ENCODE measurements around the gene MARCHF11. TPM values are rescaled to one million over a fixed set of nuclear protein-coding genes. Genes with fewer than 3 reads are reported as not detected.

The MARCHF11 gene
- total RNA-seq, 2 experiments from 2014 or later: not detected

DNA sequence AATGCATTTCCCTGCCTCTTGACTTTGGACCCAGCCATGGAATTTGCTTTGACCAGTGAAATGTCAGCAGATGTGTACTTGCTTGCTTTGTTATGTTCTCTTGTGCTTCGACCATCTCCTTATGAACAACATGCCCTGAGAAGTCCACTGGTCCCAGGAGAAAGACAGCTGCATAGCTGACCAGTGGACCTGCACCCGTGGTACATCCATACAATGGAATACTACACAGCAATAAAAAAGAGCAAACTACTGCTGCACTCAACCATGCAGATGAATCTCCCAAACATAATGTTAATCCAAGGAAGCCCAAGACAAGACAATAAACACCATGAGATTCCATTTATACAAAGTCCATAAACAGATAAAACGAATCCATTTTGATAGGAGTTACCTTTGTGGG is 30.0 kb downstream of the MARCHF11 start:
- CTCF ChIA-PET: interaction anchor here (1.5 kb wide), 1 partner anchor 11 kb away, joined by 11 read pairs; no protein-coding TSS in a partner anchor
- H3K36me3 Mint-ChIP-seq (ENCODE audit: low read depth): no peaks in the 10 kb centered on the region
- ATAC-seq (no peak), DNase-seq (no peak)
- H3K9me3 Mint-ChIP-seq (ENCODE audit: insufficient read depth): no peaks in the 10 kb centered on the region
- H3K4me1 Mint-ChIP-seq (ENCODE audit: low read depth): no peaks in the 10 kb centered on the region
- POLR2A ChIA-PET: no interaction called here
- H3K4me3 Mint-ChIP-seq: no peak overlapping the region
- H3K27me3 Mint-ChIP-seq (ENCODE audit: low read depth): no peaks in the 10 kb centered on the region
- no peak overlapping the region for H3K27ac Mint-ChIP-seq

DNA sequence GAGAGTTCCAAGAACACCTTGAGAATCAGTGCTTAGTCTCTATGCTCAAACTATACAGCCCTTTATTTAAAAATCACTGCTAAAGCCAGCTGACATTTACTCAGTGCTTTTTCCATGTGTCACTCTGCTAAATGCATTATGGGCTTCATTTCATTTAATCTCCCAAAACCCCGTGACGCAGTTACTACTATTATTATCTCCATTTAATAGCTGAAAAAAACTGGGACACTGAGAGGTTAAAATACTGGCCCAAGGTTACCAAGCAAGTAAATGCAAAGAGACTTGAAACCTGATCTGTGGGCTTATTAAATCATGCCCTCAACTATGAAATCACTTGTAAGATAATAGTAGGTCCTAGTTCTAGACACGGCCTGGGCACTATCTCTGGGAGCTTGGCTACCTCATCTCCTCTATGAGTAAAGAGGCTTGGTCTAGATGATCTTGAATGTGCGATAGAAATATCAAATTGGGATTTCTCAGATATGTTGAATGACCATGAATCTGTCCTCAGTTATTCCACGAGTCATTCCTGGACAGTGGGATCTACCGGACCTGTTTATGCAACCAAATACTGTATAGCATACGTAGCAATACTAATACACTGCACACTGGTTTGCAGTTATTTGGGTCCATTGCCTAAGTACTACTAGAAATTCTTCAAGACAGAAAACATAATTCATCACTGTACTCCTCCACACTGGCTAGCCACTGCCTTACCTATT is 32.3 kb downstream of the MARCHF11 start:
- DNase-seq: no peak
- CTCF ChIA-PET: interaction anchor here (1.9 kb wide), 1 partner anchor 13 kb away, joined by 6 read pairs; no protein-coding TSS in a partner anchor

DNA sequence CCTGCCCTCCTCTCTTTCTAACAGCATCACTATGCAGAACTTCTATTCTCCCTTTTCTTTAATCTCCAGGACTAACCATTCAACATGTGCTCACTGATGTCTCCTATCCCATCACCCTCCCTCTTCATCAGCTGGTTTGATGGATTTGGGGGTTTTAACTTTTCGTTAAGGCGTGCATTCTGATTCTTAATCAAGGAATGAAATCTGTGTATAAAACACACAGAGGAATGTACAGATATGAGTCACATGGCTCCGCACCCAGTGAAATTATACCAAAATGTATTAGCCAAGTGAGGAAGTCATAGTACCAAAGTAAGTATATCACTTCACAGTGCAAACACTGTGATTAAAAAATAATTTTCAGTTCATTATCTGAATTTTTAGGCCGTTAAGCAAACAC is 35.2 kb downstream of the MARCHF11 start:
- POLR2A ChIA-PET: no interaction called here
- H3K27ac Mint-ChIP-seq: no peak overlapping the region
- H3K4me1 Mint-ChIP-seq (ENCODE audit: low read depth): no peaks in the 10 kb centered on the region
- DNase-seq (no peak), ATAC-seq (no peak)
- H3K27me3 Mint-ChIP-seq (ENCODE audit: low read depth): no peaks in the 10 kb centered on the region
- H3K36me3 Mint-ChIP-seq (ENCODE audit: low read depth): no peaks in the 10 kb centered on the region
- no peak overlapping the region for H3K4me3 Mint-ChIP-seq
- H3K9me3 Mint-ChIP-seq (ENCODE audit: insufficient read depth): no peaks in the 10 kb centered on the region
- CTCF ChIA-PET: no interaction called here

More for the DNA sequence above, 32.3 kb downstream of the MARCHF11 start:
- no peak for ATAC-seq
- Mint-ChIP-seq H3K27ac (no peak overlapping the region), H3K36me3 (ENCODE audit: low read depth) (no peaks in the 10 kb centered on the region), H3K9me3 (ENCODE audit: insufficient read depth) (no peaks in the 10 kb centered on the region), H3K4me1 (ENCODE audit: low read depth) (no peaks in the 10 kb centered on the region), H3K27me3 (ENCODE audit: low read depth) (no peaks in the 10 kb centered on the region), H3K4me3 (no peak overlapping the region)
- POLR2A ChIA-PET: no interaction called here

DNA sequence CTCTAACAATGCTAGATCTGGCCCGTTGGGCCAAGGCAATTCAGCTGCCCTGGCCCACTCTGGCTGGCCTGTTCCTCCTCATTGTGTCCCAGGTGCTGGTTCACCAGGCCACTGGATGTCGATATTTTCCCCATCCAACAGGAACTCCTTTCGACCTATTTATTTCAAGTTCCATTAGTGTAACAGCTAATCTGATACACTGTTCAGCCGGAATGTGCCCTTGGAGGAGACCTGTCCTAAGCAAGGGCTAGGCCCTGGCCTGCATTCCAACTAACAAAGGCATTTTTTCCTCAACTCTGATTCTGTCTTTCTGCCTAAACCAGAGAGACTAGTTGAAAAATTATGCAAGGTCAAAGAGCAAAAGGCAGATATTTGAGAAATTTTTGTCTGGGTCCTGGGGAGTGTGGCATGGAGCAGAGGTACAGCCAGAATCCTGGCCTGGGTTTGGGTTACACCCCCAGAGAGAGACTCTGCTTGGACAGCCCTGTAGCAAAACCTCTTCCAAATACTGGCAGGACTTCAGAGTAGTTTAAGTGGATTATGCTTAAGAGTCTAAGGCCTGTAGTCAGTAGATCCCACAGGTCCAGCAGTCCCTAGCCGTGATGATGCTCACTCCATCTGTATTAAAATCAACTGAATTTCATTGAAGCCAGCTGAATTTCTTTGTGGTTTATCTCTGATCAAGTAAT is 36.1 kb downstream of the MARCHF11 start:
- ChIA-PET POLR2A (no interaction called here), CTCF (interaction anchor here (0.8 kb wide), 1 partner anchor 1192 kb away, joined by 3 read pairs; no protein-coding TSS in a partner anchor)
- Mint-ChIP-seq H3K27ac (no peak overlapping the region), H3K27me3 (ENCODE audit: low read depth) (no peaks in the 10 kb centered on the region), H3K4me1 (ENCODE audit: low read depth) (no peaks in the 10 kb centered on the region), H3K9me3 (ENCODE audit: insufficient read depth) (no peaks in the 10 kb centered on the region), H3K36me3 (ENCODE audit: low read depth) (no peaks in the 10 kb centered on the region), H3K4me3 (no peak overlapping the region)
- ATAC-seq: no peak
- DNase-seq: no peak

DNA sequence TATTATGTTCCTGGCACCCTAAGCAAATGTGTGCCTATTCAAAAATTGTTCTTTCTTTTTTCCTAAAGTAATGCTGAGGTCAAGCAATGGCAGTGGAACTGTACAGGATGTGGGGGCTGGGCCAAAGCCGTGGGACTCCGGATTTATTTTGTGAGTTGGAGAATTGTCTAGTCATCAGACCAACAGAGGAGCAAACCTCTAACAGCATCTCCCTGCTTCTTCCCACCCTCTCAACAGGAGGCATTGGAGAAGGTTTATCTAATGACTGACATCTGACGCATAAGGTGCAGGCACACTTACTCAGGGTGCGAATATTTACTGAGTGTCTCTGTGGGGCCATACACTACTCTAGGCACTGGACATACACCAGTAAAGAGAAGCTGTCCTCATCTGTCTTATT is 38.6 kb downstream of the MARCHF11 start:
- CTCF ChIA-PET: no interaction called here
- no peak for DNase-seq
- POLR2A ChIA-PET: no interaction called here
- no peak for ATAC-seq
- H3K4me1 Mint-ChIP-seq (ENCODE audit: low read depth): no peaks in the 10 kb centered on the region
- H3K4me3 Mint-ChIP-seq: no peak overlapping the region
- H3K36me3 Mint-ChIP-seq (ENCODE audit: low read depth): no peaks in the 10 kb centered on the region
- H3K27me3 Mint-ChIP-seq (ENCODE audit: low read depth): no peaks in the 10 kb centered on the region
- no peak overlapping the region for H3K27ac Mint-ChIP-seq
- no peaks in the 10 kb centered on the region for H3K9me3 Mint-ChIP-seq (ENCODE audit: insufficient read depth)

DNA sequence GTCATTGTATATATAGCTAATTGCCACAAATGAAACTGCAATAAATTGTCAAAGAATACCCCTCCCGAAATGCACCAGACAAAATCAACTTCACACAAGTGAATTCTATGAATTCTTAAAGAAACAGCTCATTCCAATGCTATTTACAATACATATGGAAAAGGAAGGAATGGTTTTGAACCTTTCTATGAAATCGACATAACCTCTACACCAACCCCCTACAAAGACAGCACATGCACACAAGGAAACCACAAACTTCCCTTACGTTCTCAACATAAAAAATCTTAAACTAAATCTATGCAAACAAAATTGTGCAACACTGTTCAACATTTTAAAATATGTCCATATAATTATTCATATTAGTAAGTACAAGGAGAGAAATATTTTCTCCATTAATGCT is 39.2 kb downstream of the MARCHF11 start:
- Mint-ChIP-seq H3K27ac (no peak overlapping the region), H3K27me3 (ENCODE audit: low read depth) (no peaks in the 10 kb centered on the region), H3K36me3 (ENCODE audit: low read depth) (no peaks in the 10 kb centered on the region), H3K4me3 (no peak overlapping the region), H3K4me1 (ENCODE audit: low read depth) (no peaks in the 10 kb centered on the region), H3K9me3 (ENCODE audit: insufficient read depth) (no peaks in the 10 kb centered on the region)
- no peak for DNase-seq
- ChIA-PET CTCF (no interaction called here), POLR2A (no interaction called here)
- no peak for ATAC-seq

DNA sequence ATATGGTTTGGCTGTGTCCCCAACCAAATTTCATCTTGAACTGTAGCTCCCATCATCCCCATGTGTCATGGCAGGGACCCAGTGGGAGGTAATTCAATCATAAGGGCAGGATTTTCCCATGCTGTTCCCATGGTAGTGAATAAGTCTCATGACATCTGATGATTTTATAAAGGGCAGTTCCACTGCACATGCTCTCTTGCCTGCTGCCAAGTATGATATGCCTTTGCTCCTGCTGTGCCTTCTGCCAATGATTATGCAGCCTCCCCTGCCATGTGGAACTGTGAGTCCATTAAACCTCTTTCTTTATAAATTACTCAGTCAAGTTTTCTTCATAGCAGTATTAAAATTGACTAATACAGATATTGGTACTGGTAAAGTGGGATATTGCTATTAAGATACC is 42.4 kb downstream of the MARCHF11 start:
- Mint-ChIP-seq H3K27me3 (ENCODE audit: low read depth) (no peaks in the 10 kb centered on the region), H3K4me1 (ENCODE audit: low read depth) (no peaks in the 10 kb centered on the region), H3K36me3 (ENCODE audit: low read depth) (no peaks in the 10 kb centered on the region), H3K4me3 (no peak overlapping the region), H3K9me3 (ENCODE audit: insufficient read depth) (no peaks in the 10 kb centered on the region), H3K27ac (no peak overlapping the region)
- DNase-seq (no peak), ATAC-seq (no peak)
- ChIA-PET CTCF (no interaction called here), POLR2A (no interaction called here)

DNA sequence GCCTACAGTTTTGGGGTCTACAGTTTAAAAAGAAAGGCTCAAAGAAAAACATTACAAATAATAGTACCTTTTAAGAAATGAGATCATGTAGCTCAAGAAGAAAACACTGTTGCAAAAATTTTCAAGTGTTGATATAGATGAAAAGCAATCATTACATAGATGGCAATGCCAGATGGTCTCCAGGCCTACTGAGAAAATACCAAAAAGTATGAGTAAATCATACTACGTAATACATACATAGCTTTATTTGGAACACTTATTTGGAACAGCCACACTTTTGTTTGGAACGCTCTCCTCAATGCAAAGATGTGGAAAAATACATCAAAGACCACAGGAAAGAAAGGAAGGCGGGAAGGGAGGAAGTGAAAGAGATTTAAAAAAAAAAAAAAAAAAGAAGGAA is 44.1 kb downstream of the MARCHF11 start:
- ATAC-seq: no peak
- POLR2A ChIA-PET: no interaction called here

DNA sequence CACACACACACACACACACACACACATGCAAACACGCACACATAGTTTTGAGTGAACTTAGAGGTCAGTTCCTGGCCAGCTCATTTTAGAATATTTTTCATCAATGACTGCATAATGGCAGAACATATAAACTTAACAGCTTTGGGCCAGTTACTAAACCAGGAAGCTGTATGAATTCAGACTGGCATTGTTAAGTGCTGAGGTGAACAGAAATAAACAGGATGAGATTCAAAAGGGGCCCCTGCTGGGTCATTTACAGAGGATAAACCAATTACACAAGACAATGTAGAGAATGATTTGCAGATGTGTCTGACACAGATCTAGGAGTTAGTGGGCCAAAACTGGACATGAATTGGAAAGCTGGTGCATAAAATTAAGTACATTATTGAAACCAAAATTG is 44.6 kb downstream of the MARCHF11 start:
- DNase-seq (no peak), ATAC-seq (no peak)
- ChIA-PET POLR2A (no interaction called here), CTCF (no interaction called here)
- Mint-ChIP-seq H3K36me3 (ENCODE audit: low read depth) (no peaks in the 10 kb centered on the region), H3K27me3 (ENCODE audit: low read depth) (no peaks in the 10 kb centered on the region), H3K27ac (no peak overlapping the region), H3K9me3 (ENCODE audit: insufficient read depth) (no peaks in the 10 kb centered on the region), H3K4me1 (ENCODE audit: low read depth) (no peaks in the 10 kb centered on the region), H3K4me3 (no peak overlapping the region)

More for the DNA sequence above, 44.1 kb downstream of the MARCHF11 start:
- no peak overlapping the region for H3K27ac Mint-ChIP-seq
- no peak for DNase-seq
- H3K4me1 Mint-ChIP-seq (ENCODE audit: low read depth): no peaks in the 10 kb centered on the region
- no peaks in the 10 kb centered on the region for H3K36me3 Mint-ChIP-seq (ENCODE audit: low read depth)
- CTCF ChIA-PET: no interaction called here
- no peak overlapping the region for H3K4me3 Mint-ChIP-seq
- H3K9me3 Mint-ChIP-seq (ENCODE audit: insufficient read depth): no peaks in the 10 kb centered on the region
- H3K27me3 Mint-ChIP-seq (ENCODE audit: low read depth): no peaks in the 10 kb centered on the region

DNA sequence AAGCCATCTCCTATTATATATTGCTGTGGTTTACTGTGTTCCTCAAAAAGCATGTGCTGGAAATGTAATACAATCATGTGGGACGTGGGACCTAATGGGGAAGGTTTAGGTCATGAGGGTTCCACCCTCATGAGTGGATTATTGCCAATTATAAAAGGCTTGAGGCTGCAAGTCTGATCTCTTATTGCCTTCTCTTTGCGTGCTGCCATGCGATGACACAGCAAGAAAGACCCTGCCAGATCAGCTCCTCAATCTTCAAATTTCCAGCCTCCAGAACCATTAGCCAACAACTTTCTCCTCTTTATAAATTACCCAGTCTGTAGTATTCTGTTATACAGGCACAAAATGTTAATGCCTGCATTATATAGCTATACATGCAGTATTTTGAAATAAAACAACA is 45.4 kb downstream of the MARCHF11 start:
- Mint-ChIP-seq H3K27me3 (ENCODE audit: low read depth) (no peaks in the 10 kb centered on the region), H3K4me1 (ENCODE audit: low read depth) (no peaks in the 10 kb centered on the region), H3K27ac (no peak overlapping the region), H3K36me3 (ENCODE audit: low read depth) (no peaks in the 10 kb centered on the region), H3K9me3 (ENCODE audit: insufficient read depth) (no peaks in the 10 kb centered on the region), H3K4me3 (no peak overlapping the region)
- no peak for DNase-seq
- POLR2A ChIA-PET: interaction anchor here (0.6 kb wide), 1 partner anchor 17 kb away, joined by 4 read pairs; no protein-coding TSS in a partner anchor
- no peak for ATAC-seq
- CTCF ChIA-PET: no interaction called here

DNA sequence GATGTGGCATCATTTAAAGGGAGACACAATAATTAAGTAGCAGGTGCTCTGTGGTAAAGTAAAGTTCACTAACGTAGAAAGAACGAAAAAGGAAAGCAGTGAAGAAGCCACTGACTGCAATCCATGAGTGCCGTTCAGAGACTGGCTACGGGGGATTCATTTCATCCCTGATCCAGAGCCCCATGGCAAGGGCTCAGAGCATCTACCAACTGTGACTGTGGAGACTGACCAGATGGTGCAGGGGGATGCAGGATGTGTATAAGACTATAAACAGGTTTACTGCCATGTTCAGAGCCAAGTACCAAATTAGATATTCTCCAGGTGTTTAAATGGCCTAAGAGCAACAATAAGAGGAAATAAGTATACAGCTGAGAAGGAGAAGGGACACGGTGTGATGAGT is 47.7 kb downstream of the MARCHF11 start:
- Mint-ChIP-seq H3K4me3 (no peak overlapping the region), H3K27ac (no peak overlapping the region), H3K27me3 (ENCODE audit: low read depth) (no peaks in the 10 kb centered on the region), H3K4me1 (ENCODE audit: low read depth) (no peaks in the 10 kb centered on the region), H3K9me3 (ENCODE audit: insufficient read depth) (no peaks in the 10 kb centered on the region), H3K36me3 (ENCODE audit: low read depth) (no peaks in the 10 kb centered on the region)
- no peak for DNase-seq
- ATAC-seq: no peak
- POLR2A ChIA-PET: no interaction called here
- CTCF ChIA-PET: no interaction called here

DNA sequence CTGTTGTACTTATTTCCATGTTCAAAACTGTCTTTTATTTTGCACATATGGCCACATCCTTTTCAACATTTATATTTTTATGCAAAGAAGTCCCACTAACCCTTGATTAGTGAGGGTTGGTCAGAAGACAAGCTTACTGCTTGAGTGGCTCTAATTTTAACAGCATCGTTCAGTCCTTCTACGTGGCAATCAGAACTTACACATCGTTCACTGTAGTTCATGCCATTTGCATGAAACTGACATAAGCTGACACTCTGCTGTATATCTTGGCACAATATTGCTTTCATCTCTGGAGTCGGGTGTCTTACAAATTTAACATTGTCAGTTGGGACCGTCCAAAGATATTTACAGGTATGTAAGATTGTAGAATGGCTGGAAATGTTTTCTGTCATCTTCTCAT is 50.6 kb downstream of the MARCHF11 start:
- Mint-ChIP-seq H3K4me1 (ENCODE audit: low read depth) (no peaks in the 10 kb centered on the region), H3K4me3 (no peak overlapping the region), H3K27ac (no peak overlapping the region), H3K27me3 (ENCODE audit: low read depth) (no peaks in the 10 kb centered on the region), H3K36me3 (ENCODE audit: low read depth) (no peaks in the 10 kb centered on the region), H3K9me3 (ENCODE audit: insufficient read depth) (no peaks in the 10 kb centered on the region)
- DNase-seq (no peak), ATAC-seq (no peak)
- ChIA-PET POLR2A (no interaction called here), CTCF (no interaction called here)

All from activated CD8-positive, alpha-beta T cell treated with anti-CD3 and anti-CD28 coated beads, Interleukin-2, amount 10 ng/mL, durations not matched to agents 7 days and 5 days (primary cell).